ENCODE data around the gene BRMS1. TPM values are rescaled to one million over a fixed set of nuclear protein-coding genes. Genes with fewer than 3 reads are reported as not detected.

Gene BRMS1
- total RNA-seq, 1 experiment from 2014 or later, result 93.5 TPM

- no peak within 1 kb of the TSS for H3K27ac ChIP-seq (ENCODE audit: low read depth, low read length, poor library complexity, severe bottlenecking)
- H3K27me3 ChIP-seq (replicated peaks; ENCODE audit: insufficient read depth, low read depth, low read length, poor library complexity), result no peaks in the 10 kb centered on the region
- TF ChIP-seq CTCF (conservative IDR thresholded peaks at IDR 0.05; ENCODE audit: low read depth, low read length), result no peak
- no peak for TF ChIP-seq EZH2 (IDR thresholded peaks at IDR 0.05; ENCODE audit: borderline replicate concordance, low read depth, low read length, poor library complexity, severe bottlenecking)
- H3K36me3 ChIP-seq (ENCODE audit: insufficient read depth, low read length, poor library complexity, severe bottlenecking), result no peaks in the 10 kb centered on the region
- peaks cover 19% of the 10 kb centered on the region for H3K4me1 ChIP-seq (ENCODE audit: insufficient read depth, low read length, poor library complexity, severe bottlenecking)
- BruUV-seq (replicated peaks), result no TSS peak
- intact Hi-C loops (cut with micrococcal nuclease; ENCODE audit: unreplicated experiment), result no loop called here
- CTCF ChIA-PET, result interaction anchor here (0.6 kb wide), 2 partner anchors 37 to 82 kb away, joined by 3 to 5 read pairs; no protein-coding TSS in a partner anchor
- no peak for DNase-seq (ENCODE audit: low spot score)
- POLR2A ChIA-PET (ENCODE audit: low non-redundant PET), result no interaction called here
- no peaks in the 10 kb centered on the region for H3K9me3 ChIP-seq (ENCODE audit: low read depth, low read length, poor library complexity, severe bottlenecking)
- H3K4me3 ChIP-seq (ENCODE audit: low read depth, low read length, poor library complexity, severe bottlenecking), result peak within 1 kb of the TSS; percentile 57
Measured at GRCh38 chr11:66291706-66292542, 53.0 kb downstream of the BRMS1 start, which contains the start of gene TMEM151A. Gene TMEM151A (plus strand): TSS chr11:66291894. CDS start chr11:66292014, 120 bp downstream.

- BruUV-seq (replicated peaks), result no TSS peak
- POLR2A ChIA-PET (ENCODE audit: low non-redundant PET), result no interaction called here
- H3K4me3 ChIP-seq (ENCODE audit: low read depth, low read length, poor library complexity, severe bottlenecking), result peak overlapping the region; percentile 57
- H3K9me3 ChIP-seq (ENCODE audit: low read depth, low read length, poor library complexity, severe bottlenecking), result no peaks in the 10 kb centered on the region
- H3K27ac ChIP-seq (ENCODE audit: low read depth, low read length, poor library complexity, severe bottlenecking), result no peak overlapping the region
- no peak for TF ChIP-seq EZH2 (IDR thresholded peaks at IDR 0.05; ENCODE audit: borderline replicate concordance, low read depth, low read length, poor library complexity, severe bottlenecking)
- TF ChIP-seq CTCF (conservative IDR thresholded peaks at IDR 0.05; ENCODE audit: low read depth, low read length), result no peak
- no peaks in the 10 kb centered on the region for H3K36me3 ChIP-seq (ENCODE audit: insufficient read depth, low read length, poor library complexity, severe bottlenecking)
- DNase-seq (ENCODE audit: low spot score), result no peak
- H3K27me3 ChIP-seq (replicated peaks; ENCODE audit: insufficient read depth, low read depth, low read length, poor library complexity), result no peaks in the 10 kb centered on the region
- intact Hi-C loops (cut with micrococcal nuclease; ENCODE audit: unreplicated experiment), result no loop called here
- H3K4me1 ChIP-seq (ENCODE audit: insufficient read depth, low read length, poor library complexity, severe bottlenecking), result peaks cover 19% of the 10 kb centered on the region
- CTCF ChIA-PET, result interaction anchor here (0.6 kb wide), 2 partner anchors 37 to 83 kb away, joined by 3 to 5 read pairs; no protein-coding TSS in a partner anchor
Measured at GRCh38 chr11:66291303-66291705, 53.6 kb downstream of the BRMS1 start.

GRCh38 chr11:66290330-66290621 is 54.6 kb downstream of the BRMS1 start:
- intact Hi-C loops (cut with micrococcal nuclease; ENCODE audit: unreplicated experiment), result no loop called here
- no peak overlapping the region for H3K27ac ChIP-seq (ENCODE audit: low read depth, low read length, poor library complexity, severe bottlenecking)
- H3K4me3 ChIP-seq (ENCODE audit: low read depth, low read length, poor library complexity, severe bottlenecking), result peak overlapping the region; percentile 77
- H3K36me3 ChIP-seq (ENCODE audit: insufficient read depth, low read length, poor library complexity, severe bottlenecking), result no peaks in the 10 kb centered on the region
- H3K27me3 ChIP-seq (replicated peaks; ENCODE audit: insufficient read depth, low read depth, low read length, poor library complexity), result no peaks in the 10 kb centered on the region
- no TSS peak for BruUV-seq (replicated peaks)
- no peak for TF ChIP-seq CTCF (conservative IDR thresholded peaks at IDR 0.05; ENCODE audit: low read depth, low read length)
- no peak for TF ChIP-seq EZH2 (IDR thresholded peaks at IDR 0.05; ENCODE audit: borderline replicate concordance, low read depth, low read length, poor library complexity, severe bottlenecking)
- CTCF ChIA-PET, result no interaction called here
- H3K4me1 ChIP-seq (ENCODE audit: insufficient read depth, low read length, poor library complexity, severe bottlenecking), result peaks cover 19% of the 10 kb centered on the region
- H3K9me3 ChIP-seq (ENCODE audit: low read depth, low read length, poor library complexity, severe bottlenecking), result no peaks in the 10 kb centered on the region
- DNase-seq (ENCODE audit: low spot score), result no peak
- POLR2A ChIA-PET (ENCODE audit: low non-redundant PET), result no interaction called here
